Posterior vena cava (tissue), 2 donors: ENCODE results near the gene CPA1. TPM values are rescaled to one million over a fixed set of nuclear protein-coding genes. Genes with fewer than 3 reads are reported as not detected.
A peak's percentile ranks its signal among the peaks of the same experiment; 100 is the strongest.

Source experiments
- DNase-seq: peaks from one replicate; pipeline ENCODE4 v3.0.0-alpha.2; 2020; ENCODE audit warnings: low spot score
- intact Hi-C, 2 donors: fragments of 100-400 bp; cut with DNase I; formaldehyde crosslinking; loops; one replicate each; pipeline versions ENCODE4 v1.14.1 to v1.14.2; 2022 to 2023
- long read RNA-seq, 2 donors: library from polyadenylated mRNA; unstranded; transcript quantifications; one replicate each; pipeline ENCODE4 v2.0.0, GENCODE V29; 2020 to 2021
- total RNA-seq, 2 donors: library from RNA; stranded (reverse); fragmentation: NEBNext Ultra II Directional; extraction: Animal tissue kit (Norgen Biotek cat#: 25700); gene quantifications; one replicate each; pipeline ENCODE4 v1.2.1, GENCODE V29; 2021
- donor health status: DM: yes; HTN: yes; CAD: no.
- donor health status: DM: yes; HTN: yes; CAD: no.

CPA1 gene
- 1 to 10 TPM in 1 of 2 donors, under 1 TPM in 1; 0.79 to 6.7 TPM for total RNA-seq
- long read RNA-seq, donor 1, partial matches to known transcripts: 0 of 1 reads
- long read RNA-seq, donor 1, other reads (novel, unspliced or antisense): 0 of 1 reads
- long read RNA-seq, donor 2, transcript CPA1-201 (10 exons, 1,487 nt): major isoform, 18 of 19 reads
- long read RNA-seq, donor 2, partial matches to known transcripts: 1 of 19 reads
- long read RNA-seq, donor 2, other reads (novel, unspliced or antisense): 0 of 19 reads

DNA sequence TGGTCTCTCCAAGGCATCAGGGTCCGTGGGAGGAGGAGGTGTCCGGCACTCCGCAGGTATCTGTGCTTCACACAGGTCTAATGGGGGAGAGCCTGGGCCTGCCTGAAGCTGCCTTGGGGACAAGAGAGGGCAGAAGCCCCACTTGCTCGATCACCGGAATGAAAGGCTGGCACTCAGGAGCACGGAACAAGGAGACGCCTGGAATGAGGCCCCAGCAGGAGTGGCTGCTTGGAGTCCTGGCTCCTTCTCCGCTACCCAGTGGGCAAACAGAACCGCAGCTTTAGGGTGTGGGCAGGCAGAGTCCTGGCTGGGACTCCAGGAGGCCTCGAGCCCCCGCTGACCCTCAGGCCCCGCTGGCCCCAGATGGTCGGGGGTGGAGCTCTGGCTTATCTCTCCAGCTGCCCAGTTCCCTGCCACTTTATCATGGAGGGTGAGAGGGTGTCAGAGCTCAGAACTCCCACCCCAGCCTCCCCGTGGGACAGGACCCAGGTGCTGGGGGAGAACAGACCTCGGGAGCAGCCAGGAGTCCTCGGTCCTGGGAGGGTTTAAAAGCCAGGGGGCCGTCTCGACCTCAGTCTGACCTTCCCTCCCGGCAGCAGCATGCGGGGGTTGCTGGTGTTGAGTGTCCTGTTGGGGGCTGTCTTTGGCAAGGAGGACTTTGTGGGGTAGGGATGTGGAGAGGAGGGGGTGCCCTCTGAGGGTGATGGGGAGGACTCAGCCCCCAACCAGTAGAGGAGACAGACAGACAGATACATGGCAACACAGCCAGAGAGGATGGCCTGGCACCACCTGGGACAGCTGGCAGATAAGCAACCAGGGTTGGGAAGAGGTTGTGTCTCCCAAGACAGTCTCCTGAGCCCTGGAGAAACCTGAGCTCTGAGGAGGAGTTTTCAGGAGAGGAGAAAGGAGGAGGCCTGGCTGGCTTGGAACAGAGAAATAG is at the start of gene CPA1:
CPA1 (plus strand) TSS at position 574 of the 940 bp plus-strand sequence; CDS start at position 601, 27 bp downstream.
- intact Hi-C loops: no loop called here
- DNase-seq: peak; percentile 67

DNA sequence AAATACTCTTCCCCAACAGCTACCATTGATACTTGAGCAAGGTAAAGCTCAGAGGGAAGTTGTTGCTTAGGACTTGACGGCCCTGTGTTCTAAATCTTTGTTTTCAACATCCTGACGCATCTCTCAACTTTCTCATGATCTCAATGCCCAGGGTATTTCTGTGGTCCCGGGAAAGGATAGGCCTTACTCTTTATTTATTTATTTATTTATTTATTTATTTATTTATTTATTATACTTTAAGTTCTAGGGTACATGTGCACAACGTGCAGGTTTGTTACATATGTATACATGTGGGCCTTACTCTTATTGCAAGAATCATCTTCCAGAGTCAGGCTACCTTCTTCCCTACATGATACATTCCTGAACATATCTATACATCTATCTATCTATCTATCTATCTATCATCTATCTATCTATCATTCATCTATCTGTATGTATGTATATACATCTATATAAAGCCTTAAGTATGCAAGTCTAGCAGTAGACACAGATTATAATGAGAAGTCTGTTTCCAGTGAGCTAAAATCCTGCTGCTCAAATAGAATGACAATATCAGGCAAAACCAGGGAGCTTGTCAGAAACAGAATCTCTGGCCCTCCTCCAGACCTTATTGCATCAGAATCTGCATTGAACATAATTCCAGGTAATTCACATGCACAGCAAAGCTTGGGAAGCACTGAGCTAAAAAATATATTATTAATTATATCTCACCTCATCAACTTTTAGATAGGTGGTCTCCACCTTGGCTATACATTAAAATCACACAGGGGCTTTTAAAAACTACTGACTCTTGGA is 47.8 kb upstream of the CPA1 start:
- intact Hi-C loops: no loop called here

GRCh38 chr7:130333832-130334231 is 46.5 kb upstream of the CPA1 start:
- intact Hi-C loops: no loop called here
- no peak for DNase-seq

More for the DNA sequence above, 47.8 kb upstream of the CPA1 start:
- DNase-seq: no peak

DNA sequence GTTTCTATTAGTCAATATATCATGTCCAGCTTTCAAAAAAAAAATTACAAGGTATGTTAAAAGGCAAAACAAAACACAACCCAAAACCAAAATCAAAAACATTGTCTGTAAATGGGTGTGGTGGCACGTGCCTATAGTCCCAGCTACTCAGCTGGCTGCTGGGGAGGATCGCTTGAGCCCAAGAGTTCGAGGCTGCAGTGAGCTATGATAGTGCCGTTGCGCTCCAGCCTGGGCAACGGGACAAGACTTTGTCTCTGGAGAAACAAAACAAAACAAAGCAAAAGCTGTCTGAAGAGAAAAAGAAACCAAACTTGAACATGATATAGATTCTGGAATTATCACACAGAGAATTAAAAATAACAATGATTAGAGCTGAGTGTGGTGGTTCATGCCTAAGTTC is 46.0 kb upstream of the CPA1 start:
- intact Hi-C loops: no loop called here
- DNase-seq: no peak

DNA sequence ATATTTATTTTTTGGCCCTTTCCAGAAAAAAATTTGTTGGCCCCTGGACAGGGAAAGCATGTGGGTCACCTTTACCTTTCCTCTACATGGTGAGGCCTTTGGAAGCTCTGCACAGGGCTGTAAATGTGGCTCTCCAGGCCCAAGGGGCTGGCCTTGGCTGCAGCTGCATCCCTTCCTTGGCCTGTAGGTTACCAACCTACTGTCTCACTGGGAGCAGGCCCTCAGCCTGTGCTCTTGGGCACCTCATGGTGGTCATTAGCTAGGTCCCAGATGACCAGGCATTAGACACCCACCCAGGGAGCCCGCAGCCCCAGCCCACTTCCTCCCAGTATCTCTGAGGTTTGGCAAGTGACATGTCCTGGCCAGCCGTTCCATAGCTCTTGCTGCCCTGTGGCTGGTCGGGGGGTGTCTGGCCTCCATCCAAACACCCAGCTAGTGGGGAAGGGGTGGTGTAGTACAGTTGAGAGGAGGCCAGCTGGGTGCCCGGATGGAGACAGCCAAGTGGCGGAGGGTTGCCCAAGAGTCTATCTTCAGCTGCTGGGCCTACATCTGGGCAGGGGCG is 42.8 kb upstream of the CPA1 start:
- intact Hi-C loops: no loop called here
- no peak for DNase-seq

DNA sequence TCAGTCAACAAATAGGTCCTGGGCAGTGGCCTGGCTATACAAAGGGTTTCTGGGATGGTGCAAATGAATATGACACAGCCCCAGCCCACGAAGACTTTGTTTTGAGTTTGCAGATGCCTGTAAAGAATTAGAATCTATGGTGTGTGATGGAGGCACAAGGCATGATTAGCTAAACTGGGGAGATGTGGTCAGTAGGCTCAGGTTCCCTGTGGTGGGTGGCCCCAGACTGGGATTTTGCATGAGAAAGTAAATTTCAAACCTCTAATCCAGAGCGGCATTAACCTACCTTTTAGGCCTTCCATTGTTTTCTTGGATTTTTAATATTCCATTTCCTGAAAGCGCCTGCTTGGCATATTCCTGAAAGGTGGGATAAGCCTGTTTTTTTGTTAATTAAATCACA is 42.1 kb upstream of the CPA1 start:
- intact Hi-C loops: no loop called here
- DNase-seq: no peak

- intact Hi-C loops: no loop called here
- no peak for DNase-seq
Observed at GRCh38 chr7:130341882-130342281, 38.4 kb upstream of the CPA1 start.

DNA sequence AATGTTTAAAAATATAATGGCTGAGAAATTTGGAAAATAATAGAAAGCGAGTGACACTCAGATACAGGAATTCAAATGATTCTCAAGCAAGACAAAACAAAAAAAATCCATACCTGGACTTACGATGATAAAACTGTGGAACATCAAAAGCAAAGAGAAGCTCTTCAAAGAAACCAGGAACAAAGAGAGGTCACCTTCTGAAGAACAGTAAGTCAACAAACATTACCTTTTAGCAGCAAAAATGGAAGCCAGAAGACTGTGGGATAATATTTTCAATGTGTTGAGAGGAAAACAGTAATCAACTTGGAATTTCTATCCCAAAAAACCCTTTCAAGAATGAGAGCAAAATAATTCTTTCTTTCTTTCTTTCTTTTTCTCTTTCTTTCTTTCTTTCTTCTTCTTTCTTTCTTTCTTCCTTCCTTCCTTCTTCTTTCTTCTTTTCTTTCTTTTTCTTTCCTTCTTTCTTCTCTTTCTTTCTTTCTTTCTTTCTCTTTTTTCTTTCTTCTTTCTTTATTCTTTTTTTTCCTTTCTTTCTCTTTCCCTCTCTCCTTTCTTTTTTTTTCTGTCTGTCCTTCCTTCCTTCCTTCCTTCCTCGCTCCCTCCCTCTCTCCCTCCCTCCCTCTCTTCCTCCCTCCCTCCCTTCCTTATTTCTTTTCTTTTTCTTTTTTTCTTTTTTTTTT is 37.5 kb upstream of the CPA1 start:
- DNase-seq: no peak
- intact Hi-C loops: no loop called here

DNA sequence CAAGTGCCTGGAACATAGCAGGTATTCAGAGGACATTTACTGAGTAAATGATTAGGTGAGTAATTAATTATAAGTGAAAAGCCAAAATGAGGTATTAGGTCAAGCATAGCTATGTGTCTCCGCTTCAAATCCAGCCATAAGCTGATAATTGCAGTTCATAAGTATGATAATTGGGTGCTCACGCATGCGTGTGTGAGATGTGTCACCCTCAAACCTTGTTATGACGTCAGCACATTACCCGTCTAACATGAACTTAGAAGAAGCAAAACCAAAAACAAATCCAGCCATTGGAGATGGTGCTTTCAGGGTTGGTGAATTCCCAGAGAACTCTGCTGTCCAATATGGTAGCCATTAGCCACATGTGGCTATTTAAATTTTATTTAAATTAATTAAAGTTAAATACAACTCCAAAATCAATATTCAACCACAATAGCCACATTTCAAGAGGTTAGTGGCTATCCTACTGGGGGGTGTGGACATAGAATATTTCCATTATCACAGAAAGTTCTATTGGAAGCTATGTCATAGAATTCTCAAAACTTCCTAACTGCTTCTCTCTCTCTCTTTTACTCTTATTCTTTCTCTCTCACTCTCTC is 35.9 kb upstream of the CPA1 start, which contains the start of gene CPA5:
CPA5 (plus strand) TSS at position 546 of the 596 bp plus-strand sequence. CDS start 1,670 bp downstream, outside the sequence.
- no peak for DNase-seq
- intact Hi-C loops: no loop called here

- intact Hi-C loops: no loop called here
- DNase-seq: no peak
Observed at GRCh38 chr7:130345136-130345535, 35.2 kb upstream of the CPA1 start.

- intact Hi-C loops: no loop called here
- no peak for DNase-seq
Observed at GRCh38 chr7:130345725-130346124, 34.6 kb upstream of the CPA1 start.

DNA sequence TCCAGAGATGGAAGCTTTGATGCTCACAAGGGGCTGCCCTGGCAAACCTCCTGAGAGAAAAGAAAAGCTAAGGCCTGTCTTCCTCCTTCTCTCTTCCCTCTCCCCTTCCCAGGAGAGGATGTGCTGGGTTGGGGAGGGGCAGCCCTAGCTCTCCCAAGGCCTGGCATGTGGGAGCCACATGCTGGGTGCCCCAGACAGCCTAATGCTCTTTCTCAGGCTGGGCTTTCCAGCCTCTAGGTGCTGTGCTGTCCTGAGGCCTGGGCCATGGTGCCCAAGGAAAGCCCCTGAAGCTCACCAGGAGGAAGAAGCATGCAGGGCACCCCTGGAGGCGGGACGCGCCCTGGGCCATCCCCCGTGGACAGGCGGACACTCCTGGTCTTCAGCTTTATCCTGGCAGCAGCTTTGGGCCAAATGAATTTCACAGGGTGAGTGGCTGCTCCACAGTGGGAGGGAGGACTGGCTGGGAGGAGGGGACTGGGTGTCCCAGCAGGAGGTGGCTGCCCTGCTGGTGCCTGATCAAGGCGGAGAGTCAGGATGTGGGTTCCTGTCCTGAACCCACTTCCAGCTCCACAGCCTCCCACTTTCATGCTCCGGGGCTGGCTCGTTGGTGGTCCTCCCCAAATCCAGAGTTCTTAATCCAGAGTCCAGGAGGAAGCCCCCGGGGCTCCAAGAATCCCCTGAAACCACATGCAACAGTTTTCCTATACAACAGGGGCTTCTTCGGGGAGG is 34.0 kb upstream of the CPA1 start:
- DNase-seq: peak; percentile 67
- intact Hi-C loops: no loop called here

DNA sequence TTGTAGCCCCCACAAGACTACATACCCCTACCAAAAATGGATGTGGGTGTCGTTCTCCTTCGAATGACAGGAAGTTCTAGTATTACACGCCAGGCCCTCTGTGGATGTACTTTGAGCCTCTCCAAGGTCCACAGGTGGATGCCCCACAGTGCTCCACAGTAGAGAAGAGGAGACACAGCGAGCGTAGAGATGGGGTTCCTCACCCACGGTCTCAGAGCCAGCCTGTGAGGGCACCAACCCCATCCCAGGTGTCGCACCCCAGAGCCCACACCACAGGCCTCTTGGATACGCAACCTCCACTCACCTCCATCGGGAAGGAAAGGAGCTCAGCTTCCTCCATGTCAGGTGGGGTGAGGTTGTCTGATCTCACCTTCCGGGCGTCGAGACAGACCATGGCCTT is 33.4 kb upstream of the CPA1 start:
- no peak for DNase-seq
- intact Hi-C loops: no loop called here

- intact Hi-C loops: loop anchor here in 1 of 2 donors (2.0 to 5.0 kb wide), 2 partner anchors 45 to 68 kb away; no protein-coding TSS in a partner anchor
- DNase-seq: peak; percentile 56
Observed at GRCh38 chr7:130349911-130350782, 30.1 kb upstream of the CPA1 start.

DNA sequence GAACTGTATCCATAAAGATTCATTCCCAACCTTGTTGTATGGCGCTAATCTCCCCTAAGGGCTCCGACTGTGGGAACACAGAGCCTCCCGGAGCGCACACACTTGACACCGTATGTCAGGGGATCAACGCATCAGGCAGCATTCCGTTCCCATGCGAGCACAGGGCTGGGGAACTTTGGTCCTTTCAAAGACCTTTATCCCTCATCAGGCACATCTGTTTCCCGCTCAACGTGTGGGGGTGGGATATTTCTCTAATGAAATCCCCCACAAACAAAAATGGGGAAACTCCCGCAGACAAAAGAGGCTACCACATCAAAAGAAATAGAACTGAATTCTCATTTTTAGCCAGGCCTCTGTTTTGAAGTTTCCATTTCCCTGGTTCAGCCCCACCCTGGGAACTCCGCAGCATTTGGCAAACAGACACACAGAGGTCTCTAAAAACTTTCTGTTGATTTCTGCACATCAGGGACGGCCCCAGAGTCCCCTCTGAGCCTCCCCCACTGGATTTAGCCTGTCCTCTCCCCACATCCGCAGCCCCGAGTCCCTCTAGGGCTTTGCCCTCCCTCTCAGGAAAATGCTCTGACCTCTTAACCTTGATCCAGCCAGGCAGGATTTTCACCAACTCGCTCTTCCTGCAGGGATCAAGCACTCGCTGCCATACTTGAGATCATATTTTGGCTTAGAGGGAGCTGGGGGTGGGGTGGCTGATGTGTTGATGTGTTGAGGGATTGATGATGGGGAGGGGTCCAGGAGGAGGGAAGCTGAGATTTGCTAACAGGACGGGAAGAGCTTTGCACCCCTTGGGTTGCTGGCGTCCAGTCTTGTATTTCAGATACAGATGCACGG is 29.1 kb upstream of the CPA1 start:
- intact Hi-C loops: loop anchor here in 1 of 2 donors (5.0 kb wide), 1 partner anchor 69 kb away; no protein-coding TSS in a partner anchor
- DNase-seq: peak; percentile 70

- intact Hi-C loops: loop anchor here in 1 of 2 donors (5.0 kb wide), 1 partner anchor 69 kb away; no protein-coding TSS in a partner anchor
- peak; percentile 57 for DNase-seq
Observed at GRCh38 chr7:130351791-130352090, 28.6 kb upstream of the CPA1 start.
